K562 (cell line): Measurements from ENCODE around the gene MBD6. TPM values are rescaled to one million over a fixed set of nuclear protein-coding genes. Genes with fewer than 3 reads are reported as not detected.

Experiments used
- ARID2 ChIP-seq: fragments of 450-650 bp; IDR thresholded peaks from 2 replicates; pipeline ENCODE4 v1.6.1; 2017; ENCODE audit warnings: antibody characterized with exemption, mild to moderate bottlenecking
- CHD4 ChIP-seq: fragments of 200-600 bp; sonication (generic); IDR thresholded peaks from 3 replicates; pipeline ENCODE4 v1.6.1; 2012; ENCODE audit warnings: low read depth, mild to moderate bottlenecking, mixed read lengths, low read length, inconsistent platforms; ENCODE audit not compliant: insufficient read depth, insufficient replicate concordance, poor library complexity, severe bottlenecking
- CREB3L1 ChIP-seq: fragments of 450-650 bp; IDR thresholded peaks from 2 replicates; pipeline ENCODE4 v1.6.1; 2014; ENCODE audit warnings: low read depth, mild to moderate bottlenecking, moderate library complexity, borderline replicate concordance
- DLX4 ChIP-seq: fragments of 250-450 bp; sonication (Bioruptor Pico); IDR thresholded peaks from 2 replicates; pipeline ENCODE4 v1.6.1; 2021; ENCODE audit warnings: mild to moderate bottlenecking
- E2F4 ChIP-seq: sonication (generic); formaldehyde crosslinking; IDR thresholded peaks from 2 replicates; pipeline ENCODE4 v1.8.0; 2022; ENCODE audit warnings: mild to moderate bottlenecking, low read depth, missing genetic modification reagents
- E2F8 ChIP-seq: fragments of 450-650 bp; IDR thresholded peaks from 2 replicates; pipeline ENCODE4 v1.7.1; 2018; ENCODE audit warnings: mild to moderate bottlenecking, low read depth; ENCODE audit not compliant: partially characterized antibody
- KAT2B ChIP-seq: IDR thresholded peaks from one replicate; pipeline ENCODE4 v1.6.1; 2012; ENCODE audit warnings: low read depth, mild to moderate bottlenecking, control low read depth, inconsistent platforms, low read length, moderate library complexity
- KAT7 ChIP-seq: sonication (generic); formaldehyde crosslinking; IDR thresholded peaks from 2 replicates; pipeline ENCODE4 v1.8.0; 2022; ENCODE audit warnings: missing genetic modification reagents, mild to moderate bottlenecking, borderline replicate concordance
- L3MBTL2 ChIP-seq: fragments of 450-650 bp; IDR thresholded peaks from 2 replicates; pipeline ENCODE4 v1.6.1; 2016; ENCODE audit warnings: mild to moderate bottlenecking, moderate library complexity
- MBD2 ChIP-seq: sonication (generic); IDR thresholded peaks from 2 replicates; pipeline ENCODE4 v1.6.1; 2016; ENCODE audit warnings: low read depth, borderline replicate concordance
- MNT ChIP-seq, 2 experiments: fragments of 450-650 bp; conservative IDR thresholded peaks; 2 replicates each; pipeline ENCODE4 v1.6.1; 2017; ENCODE audit warnings: mild to moderate bottlenecking in 2 of 2, moderate library complexity in 2 of 2
- NR2F6 ChIP-seq: fragments of 450-650 bp; formaldehyde crosslinking; IDR thresholded peaks from 2 replicates; pipeline ENCODE4 v1.4.0; 2020; ENCODE audit warnings: mild to moderate bottlenecking
- RNF2 ChIP-seq: sonication (generic); IDR thresholded peaks from 2 replicates; pipeline ENCODE4 v1.6.1; 2016
- SMAD3 ChIP-seq: fragments of 450-650 bp; formaldehyde crosslinking; conservative IDR thresholded peaks from 2 replicates; pipeline ENCODE4 v1.4.0; 2020; ENCODE audit warnings: mild to moderate bottlenecking
- VEZF1 ChIP-seq: fragments of 200-800 bp; sonication (Bioruptor generic); IDR thresholded peaks from 2 replicates; pipeline ENCODE4 v1.6.1; 2017; ENCODE audit warnings: missing genetic modification characterization, missing compliant biosample characterization
- ZNF212 ChIP-seq: fragments of 450-650 bp; formaldehyde crosslinking; IDR thresholded peaks from 2 replicates; pipeline ENCODE4 v1.4.0; 2020; ENCODE audit warnings: mild to moderate bottlenecking
- ZNF384 ChIP-seq: IDR thresholded peaks from 2 replicates; pipeline ENCODE4 v1.6.1; 2012; ENCODE audit warnings: low read depth, low read length, improper control_type of control experiment
- polyA plus RNA-seq, 8 experiments: library from polyadenylated mRNA; depleted of rRNA in 4 of 8; stranded (reverse) in 5 of 8; unstranded in 3 of 8; fragments of >200 nt; fragmentation: Nextera tagmentation in 2 of 8; fragmentation: Illumina TruSeq in 1 of 8; extraction: Ambion mirVana in 2 of 8; extraction: Trizol in 1 of 8; gene quantifications; 2 replicates each; pipeline versions ENCODE4 v1.2.1 to v1.2.3, GENCODE V29; 2011 to 2014; ENCODE audit warnings: inconsistent platforms in 1 of 8, missing spikeins in 1 of 8
- total RNA-seq, 7 experiments: library from RNA; depleted of rRNA in 6 of 7; stranded (reverse); fragments of >200 nt in 6 of 7; fragmentation: Illumina TruSeq in 2 of 7; extraction: Trizol in 2 of 7; gene quantifications; 2 replicates each; pipeline versions ENCODE4 v1.2.1 to v1.2.3, GENCODE V29; 2011 to 2021; ENCODE audit warnings: low replicate concordance in 1 of 7

MBD6 gene
- total and polyA plus RNA-seq, 9 of the 15 experiments (the other 6 are each of a cell fraction or from before 2014, with no cell fraction given): 2.0 to 54.8 (median 3.8) TPM

- TF ChIP-seq KAT2B (no peak), E2F4 (CRISPR knock-in tag) (no peak), ARID2 (no peak), MNT (conservative IDR thresholded peaks at IDR 0.05) (peak; percentile 68 to 88), MBD2 (no peak; the same call in 1 of the 2 replicates), NR2F6 (no peak), KAT7 (CRISPR knock-in tag) (no peak), ZNF212 (CRISPR knock-in tag) (0 out of 2 replicates have a peak, but pooled peaks have one; percentile 17), CHD4 (no peak), ZNF384 (no peak), CREB3L1 (peak; percentile 68; the same call in 1 of the 2 replicates), SMAD3 (CRISPR knock-in tag) (peak; percentile 5; the same call in 1 of the 2 replicates), DLX4 (CRISPR knock-in tag) (no peak), RNF2 (peak; percentile 87), E2F8 (peak; percentile 33), VEZF1 (CRISPR knock-in tag) (peak; percentile 63), L3MBTL2 (peak; percentile 96)
Measured at GRCh38 chr12:57539134-57539768, 16.6 kb downstream of the MBD6 start (continued).
